Keratinocyte (primary cell): ENCODE measurements around the gene TTLL8. TPM values are rescaled to one million over a fixed set of nuclear protein-coding genes. Genes with fewer than 3 reads are reported as not detected.

ENCODE experiments used
- DNase-seq: peaks from one replicate; pipeline ENCODE4 v3.0.0-alpha.2; 2011; ENCODE audit warnings: low read depth, missing footprints, low spot score
- FAIRE-seq: peaks from 2 replicates; lab custom pipeline; 2011; peaks lifted over from hg19 to GRCh38; lab: Jason Lieb, UNC
- H2AFZ ChIP-seq: 2 replicates; pipeline ENCODE4 v1.6.0; 2012; ENCODE audit warnings: low read length, control low read depth, inconsistent platforms; ENCODE audit not compliant: control insufficient read depth
- H3K27ac ChIP-seq: 2 replicates; pipeline ENCODE4 v1.5.1; 2011; ENCODE audit warnings: low read length; ENCODE audit not compliant: control insufficient read depth, insufficient read depth
- H3K27me3 ChIP-seq: 3 replicates; pipeline ENCODE4 v1.6.0; 2011; ENCODE audit warnings: low read length; ENCODE audit not compliant: control insufficient read depth, insufficient read depth; ENCODE audit errors: extremely low read depth
- H3K36me3 ChIP-seq, 2 experiments: 2 replicates in 1 of 2; 3 replicates in 1 of 2; pipeline ENCODE4 v1.5.1; 2011; ENCODE audit warnings: low read length in 2 of 2, mild to moderate bottlenecking in 1 of 2; ENCODE audit not compliant: control insufficient read depth in 2 of 2, insufficient read depth in 2 of 2; ENCODE audit errors: extremely low read depth in 1 of 2
- H3K4me1 ChIP-seq: 3 replicates; pipeline ENCODE4 v1.5.1; 2011; ENCODE audit warnings: low read length; ENCODE audit not compliant: control insufficient read depth, insufficient read depth; ENCODE audit errors: extremely low read depth
- H3K4me2 ChIP-seq: 3 replicates; pipeline ENCODE4 v1.6.0; 2011; ENCODE audit warnings: low read depth, low read length; ENCODE audit not compliant: control insufficient read depth, insufficient read depth; ENCODE audit errors: extremely low read depth
- H3K4me3 ChIP-seq, 3 experiments: fragments of 200-600 bp in 1 of 3; sonication (generic) in 1 of 3; 2 replicates in 2 of 3; 3 replicates in 1 of 3; pipeline ENCODE4 v1.5.1; 2011 to 2016; ENCODE audit warnings: low read length in 3 of 3, mild to moderate bottlenecking in 3 of 3, control low read depth in 2 of 3, inconsistent platforms in 1 of 3, low read depth in 1 of 3, mixed read lengths in 1 of 3, mixed run types in 1 of 3, moderate library complexity in 1 of 3; ENCODE audit not compliant: control insufficient read depth in 2 of 3, insufficient read depth in 2 of 3; ENCODE audit errors: extremely low read depth in 1 of 3
- H3K79me2 ChIP-seq: 2 replicates; pipeline ENCODE4 v1.6.0; 2012; ENCODE audit warnings: low read length; ENCODE audit not compliant: control insufficient read depth, insufficient read depth
- H3K9ac ChIP-seq: 3 replicates; pipeline ENCODE4 v1.6.0; 2011; ENCODE audit warnings: low read length; ENCODE audit not compliant: control insufficient read depth, insufficient read depth; ENCODE audit errors: extremely low read depth
- H3K9me1 ChIP-seq: 3 replicates; pipeline ENCODE4 v1.6.0; 2011; ENCODE audit warnings: low read length; ENCODE audit not compliant: control insufficient read depth, insufficient read depth; ENCODE audit errors: extremely low read depth
- H3K9me3 ChIP-seq: 2 replicates; pipeline ENCODE4 v1.5.1; 2012; ENCODE audit warnings: low read depth, low read length; ENCODE audit not compliant: control insufficient read depth
- H4K20me1 ChIP-seq: 3 replicates; pipeline ENCODE4 v1.6.0; 2011; ENCODE audit warnings: low read length; ENCODE audit not compliant: control insufficient read depth, insufficient read depth; ENCODE audit errors: extremely low read depth
- CTCF ChIP-seq, 3 experiments: IDR thresholded peaks in 1 of 3; conservative IDR thresholded peaks in 1 of 3; optimal IDR thresholded peaks in 1 of 3; 2 replicates in 2 of 3; 3 replicates in 1 of 3; pipeline versions ENCODE3 to v1.5.1; 2011; ENCODE audit warnings: low read length in 3 of 3, mild to moderate bottlenecking in 3 of 3, moderate library complexity in 2 of 3, control low read depth in 1 of 3, inconsistent platforms in 1 of 3; ENCODE audit not compliant: insufficient read depth in 2 of 3; ENCODE audit errors: extremely low read depth in 1 of 3
- EZH2 ChIP-seq: IDR thresholded peaks from one replicate; pipeline ENCODE4 v1.6.1; 2012; ENCODE audit warnings: inconsistent platforms, mild to moderate bottlenecking, low read length, moderate library complexity
- dilution Hi-C: fragments of 300-500 bp; cut with MboI; formaldehyde crosslinking; loops from one replicate; pipeline ENCODE4 v1.7.0; 2020; ENCODE audit warnings: low sequenced_read_pairs; ENCODE audit not compliant: extremely low pct_ligation_motif_present
- polyA plus RNA-seq, 5 experiments: library from polyadenylated mRNA; depleted of rRNA in 3 of 5; stranded (reverse) in 3 of 5; stranded (forward) in 1 of 5; unstranded in 1 of 5; fragments of >200 nt; gene quantifications; 1 replicate in 1 of 5; 2 replicates in 3 of 5; 3 replicates in 1 of 5; pipeline versions ENCODE4 v1.2.1 to v1.2.3, GENCODE V29; 2011 to 2012; ENCODE audit warnings: missing spikeins in 2 of 5, low read depth in 1 of 5, low replicate concordance in 1 of 5

Gene TTLL8
- polyA plus RNA-seq, 1 donor (not counting 4 experiments of a cell fraction or from before 2014, with no cell fraction given) = not detected

GRCh38 chr22:50016308-50016987 is 41.6 kb downstream of the TTLL8 start:
- Histone ChIP-seq H3K4me1 (peaks cover 7% of the 10 kb centered on the region), H4K20me1 (no peaks in the 10 kb centered on the region), H3K9me1 (no peaks in the 10 kb centered on the region), H3K36me3 (no peaks in the 10 kb centered on the region), H3K79me2 (no peaks in the 10 kb centered on the region), H3K27me3 (peaks cover 58% of the 10 kb centered on the region), H3K9ac (no peak overlapping the region), H3K4me3 (no peak overlapping the region), H3K4me2 (peak overlapping the region; percentile 16), H2AFZ (no peak overlapping the region), H3K27ac (no peak overlapping the region), H3K9me3 (no peaks in the 10 kb centered on the region)
- dilution Hi-C loops = no loop called here
- no peak for TF ChIP-seq CTCF (optimal IDR thresholded peaks at IDR 0.05 in 1 of 3, IDR thresholded peaks at IDR 0.05 in 1 of 3, conservative IDR thresholded peaks at IDR 0.05 in 1 of 3; ENCODE audit: extremely low read depth in 1 of 3, insufficient read depth in 2 of 3, low read length in 3 of 3)
- no peak for TF ChIP-seq EZH2
- no peak for FAIRE-seq
- no peak for DNase-seq

- Histone ChIP-seq H3K27ac (no peak overlapping the region), H3K27me3 (peaks cover 65% of the 10 kb centered on the region), H3K9ac (no peak overlapping the region), H3K36me3 (no peaks in the 10 kb centered on the region), H3K4me2 (no peak overlapping the region), H2AFZ (no peak overlapping the region), H3K4me1 (peaks cover 7% of the 10 kb centered on the region), H3K4me3 (no peak overlapping the region), H4K20me1 (no peaks in the 10 kb centered on the region), H3K79me2 (no peaks in the 10 kb centered on the region), H3K9me1 (no peaks in the 10 kb centered on the region), H3K9me3 (no peaks in the 10 kb centered on the region)
- no peak for DNase-seq
- no peak for FAIRE-seq
- dilution Hi-C loops = no loop called here
- TF ChIP-seq CTCF (optimal IDR thresholded peaks at IDR 0.05 in 1 of 3, IDR thresholded peaks at IDR 0.05 in 1 of 3, conservative IDR thresholded peaks at IDR 0.05 in 1 of 3; ENCODE audit: extremely low read depth in 1 of 3, insufficient read depth in 2 of 3, low read length in 3 of 3) (no peak), EZH2 (no peak)
Measured at GRCh38 chr22:50015451-50016307, 42.4 kb downstream of the TTLL8 start.
